Coronary artery (tissue), 2 donors: Measurements from ENCODE around the gene CHAC1.

Experiments used
- DNase-seq: peaks from one replicate; pipeline ENCODE4 v3.0.0-alpha.2; 2017; ENCODE audit warnings: low spot score
- H3K27ac ChIP-seq, 2 donors: fragments of 200-600 bp; sonication (generic); one replicate each; pipeline ENCODE4 v1.5.1; 2016 to 2019
- H3K4me3 ChIP-seq: fragments of 200-600 bp; sonication (generic); 2 replicates; pipeline ENCODE4 v1.5.1; 2016; ENCODE audit warnings: mild to moderate bottlenecking, moderate library complexity
- CTCF ChIP-seq: fragments of 200-600 bp; sonication (generic); IDR thresholded peaks from one replicate; pipeline ENCODE4 v1.5.1; 2019; ENCODE audit warnings: antibody characterized with exemption

Gene CHAC1

GRCh38 chr15:41004490-41004889 is 51.2 kb downstream of the CHAC1 start:
- Histone ChIP-seq H3K27ac (no peak overlapping the region), H3K4me3 (no peak overlapping the region)
- no peak for DNase-seq
- TF ChIP-seq CTCF: no peak
